H1 (cell line): ENCODE data around the gene SATL1. TPM values are rescaled to one million over a fixed set of nuclear protein-coding genes. Genes with fewer than 3 reads are reported as not detected.

ENCODE experiments used
- CTCF ChIA-PET: fragments of 300-600 bp; sonication (Branson Sonifier 250); formaldehyde crosslinking; loops from one replicate; lab custom pipeline; 2021; ENCODE audit not compliant: partially characterized antibody; lab: Charles Lee
- POLR2A ChIA-PET: fragments of 300-600 bp; sonication (Branson Sonifier 250); formaldehyde crosslinking; loops from one replicate; lab custom pipeline; 2021; ENCODE audit warnings: inconsistent platforms; ENCODE audit not compliant: partially characterized antibody; lab: Charles Lee
- DNase-seq, 2 experiments: peaks; one replicate each; pipeline versions ENCODE4 v3.0.0 to v3.0.0-alpha.2; 2010 to 2022; ENCODE audit warnings: low spot score in 2 of 2, low read depth in 1 of 2, mixed read lengths in 1 of 2
- FAIRE-seq: peaks from 2 replicates; lab custom pipeline; 2011; peaks lifted over from hg19 to GRCh38; lab: Jason Lieb, UNC
- H2AFZ ChIP-seq: 2 replicates; pipeline ENCODE4 v1.8.1; 2012; ENCODE audit warnings: low read length, inconsistent platforms
- H2AK5ac ChIP-seq: 2 replicates; pipeline ENCODE4 v1.6.1; 2013; ENCODE audit warnings: low read depth, low read length
- H2BK120ac ChIP-seq: replicated peaks from 2 replicates; pipeline ENCODE3; 2013; ENCODE audit warnings: low read depth, low read length, inconsistent platforms
- H2BK12ac ChIP-seq: 2 replicates; pipeline ENCODE4 v1.6.1; 2013; ENCODE audit warnings: low read depth, low read length
- H2BK15ac ChIP-seq: 2 replicates; pipeline ENCODE4 v1.6.1; 2013; ENCODE audit warnings: low read length
- H2BK20ac ChIP-seq: 2 replicates; pipeline ENCODE4 v1.6.1; 2013; ENCODE audit warnings: low read length
- H2BK5ac ChIP-seq: 2 replicates; pipeline ENCODE4 v1.6.1; 2013; ENCODE audit warnings: low read depth, low read length
- H3K14ac ChIP-seq: 2 replicates; pipeline ENCODE4 v1.6.1; 2013; ENCODE audit warnings: inconsistent platforms; ENCODE audit not compliant: insufficient read length
- H3K18ac ChIP-seq: 2 replicates; pipeline ENCODE4 v1.6.1; 2013; ENCODE audit warnings: low read length; ENCODE audit errors: extremely low read depth
- H3K23ac ChIP-seq: 2 replicates; pipeline ENCODE4 v1.6.1; 2013; ENCODE audit warnings: inconsistent platforms; ENCODE audit not compliant: insufficient read length
- H3K23me2 ChIP-seq: 2 replicates; pipeline ENCODE4 v1.6.1; 2013; ENCODE audit warnings: low read depth, low read length
- H3K27ac ChIP-seq: 2 replicates; pipeline ENCODE4 v1.6.1; 2011; ENCODE audit warnings: low read depth, low read length, inconsistent platforms
- H3K27me3 ChIP-seq, 4 experiments: replicated peaks in 1 of 4; 1 replicate in 1 of 4; 2 replicates in 3 of 4; pipeline versions ENCODE4 v1.6.1 to v1.8.1; 2011 to 2013; ENCODE audit warnings: low read length in 3 of 4, mild to moderate bottlenecking in 3 of 4, inconsistent platforms in 2 of 4, mixed read lengths in 2 of 4, moderate library complexity in 1 of 4; ENCODE audit not compliant: control insufficient read depth in 3 of 4, insufficient read depth in 3 of 4; ENCODE audit errors: extremely low read depth in 1 of 4
- H3K36me3 ChIP-seq, 4 experiments: 2 replicates each; pipeline versions ENCODE4 v1.6.1 to v1.8.1; 2011 to 2013; ENCODE audit warnings: mild to moderate bottlenecking in 4 of 4, low read length in 3 of 4, moderate library complexity in 2 of 4, control low read depth in 1 of 4, inconsistent platforms in 1 of 4; ENCODE audit not compliant: insufficient read depth in 4 of 4, control insufficient read depth in 2 of 4
- H3K4ac ChIP-seq: replicated peaks from 2 replicates; pipeline ENCODE3; 2013; ENCODE audit warnings: low read length, low read depth, mixed read lengths, inconsistent platforms; ENCODE audit not compliant: insufficient read length
- H3K4me1 ChIP-seq, 4 experiments: replicated peaks in 1 of 4; 1 replicate in 1 of 4; 2 replicates in 3 of 4; pipeline versions ENCODE4 v1.6.1 to v1.8.1; 2011 to 2013; ENCODE audit warnings: low read length in 3 of 4, inconsistent platforms in 2 of 4, mixed read lengths in 1 of 4; ENCODE audit not compliant: insufficient read depth in 4 of 4, control insufficient read depth in 3 of 4
- H3K4me2 ChIP-seq, 2 experiments: 2 replicates each; pipeline versions ENCODE4 v1.6.1 to v1.8.1; 2011 to 2013; ENCODE audit warnings: low read depth in 2 of 2, low read length in 2 of 2, control low read depth in 1 of 2, inconsistent platforms in 1 of 2, mild to moderate bottlenecking in 1 of 2; ENCODE audit not compliant: insufficient read depth in 1 of 2
- H3K4me3 ChIP-seq, 4 experiments: fragments of 200-600, 300-600 bp in 1 of 4; sonication (generic), shearing (Covaris generic), sonication (Bioruptor Twin) in 1 of 4; 2 replicates each; pipeline versions ENCODE4 v1.5.1 to v1.8.1; 2011 to 2016; ENCODE audit warnings: low read length in 4 of 4, low read depth in 3 of 4, control low read depth in 2 of 4, inconsistent platforms in 2 of 4, mild to moderate bottlenecking in 2 of 4, mixed read lengths in 1 of 4, moderate library complexity in 1 of 4; ENCODE audit not compliant: insufficient read depth in 2 of 4; ENCODE audit errors: extremely low read depth in 1 of 4
- H3K56ac ChIP-seq: replicated peaks from 2 replicates; pipeline ENCODE3; 2013; ENCODE audit warnings: low read depth, mild to moderate bottlenecking, mixed read lengths, low read length, inconsistent platforms; ENCODE audit not compliant: insufficient read length
- H3K79me1 ChIP-seq: 2 replicates; pipeline ENCODE4 v1.6.1; 2013; ENCODE audit warnings: low read depth, low read length, control low read depth
- H3K79me2 ChIP-seq, 2 experiments: 2 replicates each; pipeline versions ENCODE4 v1.6.1 to v1.8.1; 2012 to 2013; ENCODE audit warnings: low read length in 2 of 2, mild to moderate bottlenecking in 2 of 2, inconsistent platforms in 1 of 2; ENCODE audit not compliant: insufficient read depth in 2 of 2, control insufficient read depth in 1 of 2
- H3K9ac ChIP-seq, 4 experiments: replicated peaks in 1 of 4; 1 replicate in 1 of 4; 2 replicates in 3 of 4; pipeline versions ENCODE4 v1.6.1 to v1.8.1; 2011 to 2013; ENCODE audit warnings: low read depth in 3 of 4, low read length in 3 of 4, control low read depth in 2 of 4, mild to moderate bottlenecking in 2 of 4, moderate library complexity in 2 of 4, inconsistent platforms in 1 of 4; ENCODE audit errors: extremely low read depth in 1 of 4
- H3K9me3 ChIP-seq, 2 experiments: 2 replicates each; pipeline versions ENCODE4 v1.6.1 to v1.8.1; 2012 to 2013; ENCODE audit warnings: mild to moderate bottlenecking in 2 of 2, moderate library complexity in 2 of 2, control low read depth in 1 of 2, inconsistent platforms in 1 of 2, low read depth in 1 of 2, low read length in 1 of 2, mixed read lengths in 1 of 2; ENCODE audit not compliant: insufficient read depth in 2 of 2
- H4K20me1 ChIP-seq, 2 experiments: replicated peaks in 1 of 2; 2 replicates each; pipeline versions ENCODE3 to v1.8.1; 2011 to 2013; ENCODE audit warnings: inconsistent platforms in 2 of 2, low read length in 2 of 2, mild to moderate bottlenecking in 1 of 2; ENCODE audit not compliant: insufficient read depth in 2 of 2, control insufficient read depth in 1 of 2
- H4K5ac ChIP-seq: 2 replicates; pipeline ENCODE4 v1.6.1; 2013; ENCODE audit warnings: low read length, low read depth, mixed read lengths, inconsistent platforms; ENCODE audit not compliant: insufficient read length
- H4K8ac ChIP-seq: 2 replicates; pipeline ENCODE4 v1.8.0; 2013; ENCODE audit warnings: mild to moderate bottlenecking, moderate library complexity, low read length, inconsistent platforms; ENCODE audit not compliant: insufficient read depth; ENCODE audit errors: extremely low read depth
- H4K91ac ChIP-seq: replicated peaks from 2 replicates; pipeline ENCODE3; 2013; ENCODE audit warnings: low read length, mixed read lengths, inconsistent platforms; ENCODE audit not compliant: insufficient read length
- EP300 ChIP-seq, 2 experiments: IDR thresholded peaks; 1 replicate in 1 of 2; 2 replicates in 1 of 2; pipeline ENCODE4 v1.6.1; 2011 to 2012; ENCODE audit warnings: low read depth in 2 of 2, low read length in 2 of 2, mild to moderate bottlenecking in 2 of 2, borderline replicate concordance in 1 of 2, inconsistent platforms in 1 of 2, moderate library complexity in 1 of 2
- USF2 ChIP-seq: IDR thresholded peaks from 2 replicates; pipeline ENCODE4 v1.6.1; 2011; ENCODE audit warnings: low read length, improper control_type of control experiment
- polyA plus RNA-seq, 7 experiments: library from polyadenylated mRNA; depleted of rRNA in 3 of 7; stranded (reverse) in 5 of 7; unstranded in 2 of 7; fragments of >200 nt in 5 of 7; fragments of 200-250 nt in 2 of 7; gene quantifications; 1 replicate in 5 of 7; 2 replicates in 1 of 7; 4 replicates in 1 of 7; pipeline versions ENCODE4 v1.2.1 to v1.2.3, GENCODE V29; 2011 to 2013; ENCODE audit warnings: missing spikeins in 2 of 7, mixed read lengths in 2 of 7
- total RNA-seq: library from RNA; stranded (reverse); fragmentation: NEBNext Ultra II Directional; extraction: Animal tissue kit (Norgen Biotek cat#: 25700); gene quantifications from 2 replicates; pipeline ENCODE4 v1.2.1, GENCODE V29; 2021

The SATL1 gene
- total and polyA plus RNA-seq, 2 of the 8 experiments (the other 6 are each of a cell fraction or from before 2014, with no cell fraction given), result 0.06 to 0.17 TPM

GRCh38 chrX:85114776-85115175 lies 128.8 kb downstream of the SATL1 start:
- H2BK5ac ChIP-seq, result no peak overlapping the region
- H4K20me1 ChIP-seq, result no peaks in the 10 kb centered on the region
- CTCF ChIA-PET, result no interaction called here
- no peak overlapping the region for H3K4me2 ChIP-seq
- H3K79me2 ChIP-seq, result no peaks in the 10 kb centered on the region
- no peak overlapping the region for H2AFZ ChIP-seq
- H2BK120ac ChIP-seq, result no peak overlapping the region
- no peak overlapping the region for H2BK20ac ChIP-seq
- H3K4ac ChIP-seq, result no peak overlapping the region
- no peaks in the 10 kb centered on the region for H3K36me3 ChIP-seq
- no peak overlapping the region for H3K56ac ChIP-seq
- H3K27ac ChIP-seq, result no peak overlapping the region
- DNase-seq (no peak), FAIRE-seq (no peak)
- no peak overlapping the region for H3K23ac ChIP-seq
- POLR2A ChIA-PET, result no interaction called here
- no peaks in the 10 kb centered on the region for H3K9me3 ChIP-seq
- H3K9ac ChIP-seq, result no peak overlapping the region
- no peak overlapping the region for H2BK12ac ChIP-seq
- no peak overlapping the region for H3K14ac ChIP-seq
- no peak overlapping the region for H3K18ac ChIP-seq
- H2AK5ac ChIP-seq, result no peak overlapping the region
- no peaks in the 10 kb centered on the region for H3K79me1 ChIP-seq
- H4K5ac ChIP-seq, result no peak overlapping the region
- H3K4me3 ChIP-seq, result no peak overlapping the region
- H4K91ac ChIP-seq, result no peak overlapping the region
- H3K23me2 ChIP-seq, result no peaks in the 10 kb centered on the region
- H3K27me3 ChIP-seq, result no peaks in the 10 kb centered on the region
- H3K4me1 ChIP-seq, result no peaks in the 10 kb centered on the region
- H2BK15ac ChIP-seq, result no peak overlapping the region
- H4K8ac ChIP-seq, result no peak overlapping the region
- no peak for TF ChIP-seq USF2
- no peak for TF ChIP-seq EP300 (IDR thresholded peaks at IDR 0.05; ENCODE audit: borderline replicate concordance in 1 of 2, low read depth in 2 of 2, low read length in 2 of 2)
